Testis (tissue), 2 donors: ENCODE results near the gene NLRC5.

Experiments used
- POLR2A ChIP-seq: fragments of 450-650 bp; IDR thresholded peaks from one replicate; pipeline ENCODE4 v1.6.1; 2017; ENCODE audit warnings: antibody characterized with exemption, mild to moderate bottlenecking, moderate library complexity
- TF ChIP-seq, protein P1 (sequence below), 3 experiments: fragments of 450-650 bp in 2 of 3; fragments of 200-600 bp in 1 of 3; sonication (generic) in 1 of 3; IDR thresholded peaks; one replicate each; pipeline ENCODE4 v1.5.1; 2016 to 2019; ENCODE audit warnings: antibody characterized with exemption in 3 of 3, mild to moderate bottlenecking in 2 of 3, moderate library complexity in 1 of 3

DNA sequence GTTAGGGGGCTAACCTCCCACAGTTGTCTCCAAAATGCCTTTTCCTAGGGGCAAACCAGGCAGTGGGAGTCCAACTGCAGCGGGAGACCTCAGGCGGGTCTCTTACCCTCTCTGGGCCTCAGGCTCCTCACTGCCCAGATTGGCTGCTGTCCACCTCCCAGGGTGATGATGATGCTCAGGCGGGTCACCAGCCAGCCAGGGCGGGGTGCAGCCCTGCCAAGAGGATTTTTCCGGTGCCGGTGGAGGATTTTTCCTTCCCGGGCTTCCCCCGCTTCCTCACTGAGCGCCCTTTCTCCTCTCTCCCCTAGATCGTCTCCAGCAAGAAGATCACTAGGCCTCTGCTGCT lies 125.8 kb downstream of the NLRC5 start:
- TF ChIP-seq, protein P1, sequence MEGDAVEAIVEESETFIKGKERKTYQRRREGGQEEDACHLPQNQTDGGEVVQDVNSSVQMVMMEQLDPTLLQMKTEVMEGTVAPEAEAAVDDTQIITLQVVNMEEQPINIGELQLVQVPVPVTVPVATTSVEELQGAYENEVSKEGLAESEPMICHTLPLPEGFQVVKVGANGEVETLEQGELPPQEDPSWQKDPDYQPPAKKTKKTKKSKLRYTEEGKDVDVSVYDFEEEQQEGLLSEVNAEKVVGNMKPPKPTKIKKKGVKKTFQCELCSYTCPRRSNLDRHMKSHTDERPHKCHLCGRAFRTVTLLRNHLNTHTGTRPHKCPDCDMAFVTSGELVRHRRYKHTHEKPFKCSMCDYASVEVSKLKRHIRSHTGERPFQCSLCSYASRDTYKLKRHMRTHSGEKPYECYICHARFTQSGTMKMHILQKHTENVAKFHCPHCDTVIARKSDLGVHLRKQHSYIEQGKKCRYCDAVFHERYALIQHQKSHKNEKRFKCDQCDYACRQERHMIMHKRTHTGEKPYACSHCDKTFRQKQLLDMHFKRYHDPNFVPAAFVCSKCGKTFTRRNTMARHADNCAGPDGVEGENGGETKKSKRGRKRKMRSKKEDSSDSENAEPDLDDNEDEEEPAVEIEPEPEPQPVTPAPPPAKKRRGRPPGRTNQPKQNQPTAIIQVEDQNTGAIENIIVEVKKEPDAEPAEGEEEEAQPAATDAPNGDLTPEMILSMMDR (IDR thresholded peaks at IDR 0.05): no peak
- TF ChIP-seq POLR2A: no peak
